WI38 (cell line): ENCODE data around the gene RUNX3.

Experiments
- H3K4me3 ChIP-seq: 2 replicates; pipeline ENCODE4 v1.5.1; 2011; ENCODE audit warnings: low read depth, mild to moderate bottlenecking, control low read depth, low read length
- CTCF ChIP-seq: IDR thresholded peaks from 2 replicates; pipeline ENCODE4 v1.5.1; 2012; ENCODE audit warnings: low read depth, mild to moderate bottlenecking, control low read depth, low read length

RUNX3 gene

GRCh38 chr1:24872061-24872850 is 57.8 kb downstream of the RUNX3 start:
- TF ChIP-seq CTCF, result no peak
- H3K4me3 ChIP-seq, result no peak overlapping the region

- H3K4me3 ChIP-seq, result no peak overlapping the region
- TF ChIP-seq CTCF, result no peak
Measured at GRCh38 chr1:24871306-24871901, 58.7 kb downstream of the RUNX3 start.

- TF ChIP-seq CTCF, result no peak
- no peak overlapping the region for H3K4me3 ChIP-seq
Measured at GRCh38 chr1:24870551-24871195, 59.4 kb downstream of the RUNX3 start.

- TF ChIP-seq CTCF, result no peak
- no peak overlapping the region for H3K4me3 ChIP-seq
Measured at GRCh38 chr1:24868016-24868875, 61.8 kb downstream of the RUNX3 start.

GRCh38 chr1:24867084-24867870 is 62.8 kb downstream of the RUNX3 start:
- TF ChIP-seq CTCF, result no peak
- H3K4me3 ChIP-seq, result no peak overlapping the region

- H3K4me3 ChIP-seq, result no peak overlapping the region
- TF ChIP-seq CTCF, result no peak
Measured at GRCh38 chr1:24866211-24867083, 63.6 kb downstream of the RUNX3 start.
